Neuronal stem cell (in vitro differentiated cells): ENCODE data around the gene UBE2M.
A peak's percentile ranks its signal among the peaks of the same experiment; 100 is the strongest.

Experiments
- DNase-seq: peaks from one replicate; pipeline ENCODE4 v3.0.0-alpha.2; 2013; ENCODE audit warnings: low spot score
- H2AFZ ChIP-seq: one replicate; pipeline ENCODE4 v1.6.1; 2013; ENCODE audit warnings: mild to moderate bottlenecking, low read length, inconsistent platforms
- H2AK5ac ChIP-seq: 2 replicates; pipeline ENCODE4 v1.6.1; 2013; ENCODE audit warnings: low read depth, mild to moderate bottlenecking, inconsistent platforms, low read length, moderate library complexity, mixed read lengths
- H2BK120ac ChIP-seq: 2 replicates; pipeline ENCODE4 v1.6.1; 2013; ENCODE audit warnings: low read depth, mild to moderate bottlenecking, inconsistent platforms, low read length, moderate library complexity, mixed read lengths
- H2BK12ac ChIP-seq: one replicate; pipeline ENCODE4 v1.6.1; 2013; ENCODE audit warnings: low read length, inconsistent platforms
- H2BK15ac ChIP-seq: 2 replicates; pipeline ENCODE4 v1.6.1; 2013; ENCODE audit warnings: mild to moderate bottlenecking, low read length, inconsistent platforms, mixed read lengths
- H2BK5ac ChIP-seq: one replicate; pipeline ENCODE4 v1.6.1; 2013; ENCODE audit warnings: inconsistent platforms, mild to moderate bottlenecking, low read length, moderate library complexity
- H3K14ac ChIP-seq: one replicate; pipeline ENCODE4 v1.6.1; 2013; ENCODE audit warnings: low read length, inconsistent platforms
- H3K18ac ChIP-seq: 2 replicates; pipeline ENCODE4 v1.6.1; 2013; ENCODE audit warnings: low read length, inconsistent platforms
- H3K23ac ChIP-seq: 2 replicates; pipeline ENCODE4 v1.6.1; 2013; ENCODE audit warnings: low read depth, mild to moderate bottlenecking, mixed read lengths, low read length, inconsistent platforms; ENCODE audit not compliant: poor library complexity
- H3K27ac ChIP-seq: replicated peaks from 3 replicates; pipeline ENCODE4 v1.5.1; 2013; ENCODE audit warnings: low read length, inconsistent platforms
- H3K27me3 ChIP-seq, 3 experiments: 2 replicates each; pipeline ENCODE4 v1.6.1; 2013; ENCODE audit warnings: low read length in 3 of 3, mild to moderate bottlenecking in 2 of 3, inconsistent platforms in 1 of 3, low read depth in 1 of 3, mixed read lengths in 1 of 3, moderate library complexity in 1 of 3; ENCODE audit not compliant: control insufficient read depth in 3 of 3, insufficient read depth in 3 of 3
- H3K36me3 ChIP-seq, 2 donors: replicated peaks in 1 of 2; 2 replicates each; pipeline ENCODE4 v1.6.1; 2013; ENCODE audit warnings: low read length in 2 of 2; ENCODE audit not compliant: control insufficient read depth in 2 of 2, insufficient read depth in 2 of 2
- H3K4ac ChIP-seq: 2 replicates; pipeline ENCODE4 v1.6.1; 2013; ENCODE audit warnings: inconsistent platforms, mild to moderate bottlenecking, low read length, moderate library complexity
- H3K4me1 ChIP-seq, 2 donors: 1 replicate in 1 of 2; 2 replicates in 1 of 2; pipeline ENCODE4 v1.6.1; 2013; ENCODE audit warnings: low read length in 2 of 2, low read depth in 1 of 2; ENCODE audit not compliant: control insufficient read depth in 2 of 2, insufficient read depth in 1 of 2
- H3K4me2 ChIP-seq: one replicate; pipeline ENCODE4 v1.6.1; 2013; ENCODE audit warnings: mild to moderate bottlenecking, low read length, inconsistent platforms; ENCODE audit not compliant: insufficient read depth, poor library complexity, severe bottlenecking
- H3K4me3 ChIP-seq, 2 donors: 2 replicates each; pipeline ENCODE4 v1.5.1; 2013; ENCODE audit warnings: low read length in 2 of 2, mild to moderate bottlenecking in 2 of 2, inconsistent platforms in 1 of 2, moderate library complexity in 1 of 2
- H3K79me1 ChIP-seq: one replicate; pipeline ENCODE4 v1.6.1; 2013; ENCODE audit warnings: low read depth, mild to moderate bottlenecking, inconsistent platforms, low read length, moderate library complexity
- H3K9ac ChIP-seq: one replicate; pipeline ENCODE4 v1.6.1; 2013; ENCODE audit warnings: mild to moderate bottlenecking, low read depth, low read length, inconsistent platforms; ENCODE audit not compliant: poor library complexity
- H3K9me3 ChIP-seq, 2 donors: replicated peaks in 1 of 2; 2 replicates each; pipeline versions ENCODE3 to v1.6.1; 2013; ENCODE audit warnings: low read length in 2 of 2, mild to moderate bottlenecking in 2 of 2, inconsistent platforms in 1 of 2, low read depth in 1 of 2, mixed read lengths in 1 of 2, moderate library complexity in 1 of 2; ENCODE audit not compliant: control insufficient read depth in 2 of 2, insufficient read depth in 1 of 2
- H4K8ac ChIP-seq: one replicate; pipeline ENCODE4 v1.6.1; 2013; ENCODE audit warnings: low read depth, mild to moderate bottlenecking, inconsistent platforms, low read length, moderate library complexity
- H4K91ac ChIP-seq: one replicate; pipeline ENCODE4 v1.6.1; 2013; ENCODE audit warnings: low read length, low read depth, mild to moderate bottlenecking, inconsistent platforms; ENCODE audit not compliant: poor library complexity
- WGBS, 2 donors: extraction: QIAGEN DNeasy Blood & Tissue Kit; methylation state at CpG; one replicate each; pipeline ENCODE4 v1.1.7; 2013; ENCODE audit warnings: missing lambda C conversion rate in 2 of 2, mixed read lengths in 1 of 2; ENCODE audit not compliant: insufficient read length in 2 of 2, insufficient replicate concordance in 1 of 2; ENCODE audit errors: extremely low coverage in 2 of 2; 5-methylcytosine and 5-hydroxymethylcytosine counted together

The UBE2M gene

DNA sequence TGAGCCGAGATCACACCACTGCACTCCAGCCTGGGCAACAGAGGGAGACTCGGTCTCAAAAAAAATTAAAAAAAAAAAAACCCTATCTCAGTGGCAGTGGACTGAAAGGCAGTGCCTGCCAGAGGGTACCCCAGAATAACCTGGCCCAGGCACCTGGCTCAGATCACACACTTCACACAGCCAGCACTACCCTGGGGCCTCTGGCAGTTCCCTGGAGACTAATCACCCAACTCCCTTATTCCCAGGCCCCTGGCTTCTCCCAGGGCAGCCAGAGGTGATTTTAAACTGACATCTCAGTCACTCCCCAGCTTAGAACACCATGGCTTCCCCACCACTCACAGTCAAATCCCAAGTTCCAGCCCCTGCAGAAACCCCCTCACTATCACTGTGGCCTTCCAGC lies 43.2 kb downstream of the UBE2M start:
- Histone ChIP-seq H3K4me2 (peak overlapping the region; percentile 11), H2BK120ac (no peak overlapping the region), H2BK12ac (no peak overlapping the region), H3K9ac (no peak overlapping the region), H2AK5ac (no peak overlapping the region), H3K4ac (no peak overlapping the region), H4K8ac (no peak overlapping the region), H4K91ac (no peak overlapping the region), H2BK5ac (no peak overlapping the region), H3K4me1 (peaks cover 8 to 17% of the 10 kb centered on the region in 2 donors), H2BK15ac (no peak overlapping the region), H3K23ac (no peak overlapping the region), H3K18ac (no peak overlapping the region), H3K27ac (no peak overlapping the region), H3K14ac (no peak overlapping the region), H3K79me1 (peaks cover 14% of the 10 kb centered on the region), H2AFZ (no peak overlapping the region), H3K36me3 (peaks cover 24 to 43% of the 10 kb centered on the region in 2 donors), H3K4me3 (no peak overlapping the region), H3K9me3 (no peaks in the 10 kb centered on the region), H3K27me3 (no peaks in the 10 kb centered on the region)
- no CpG with 5 or more reads among the region's 2 CpGs for WGBS, 2 donors
- DNase-seq: no peak

DNA sequence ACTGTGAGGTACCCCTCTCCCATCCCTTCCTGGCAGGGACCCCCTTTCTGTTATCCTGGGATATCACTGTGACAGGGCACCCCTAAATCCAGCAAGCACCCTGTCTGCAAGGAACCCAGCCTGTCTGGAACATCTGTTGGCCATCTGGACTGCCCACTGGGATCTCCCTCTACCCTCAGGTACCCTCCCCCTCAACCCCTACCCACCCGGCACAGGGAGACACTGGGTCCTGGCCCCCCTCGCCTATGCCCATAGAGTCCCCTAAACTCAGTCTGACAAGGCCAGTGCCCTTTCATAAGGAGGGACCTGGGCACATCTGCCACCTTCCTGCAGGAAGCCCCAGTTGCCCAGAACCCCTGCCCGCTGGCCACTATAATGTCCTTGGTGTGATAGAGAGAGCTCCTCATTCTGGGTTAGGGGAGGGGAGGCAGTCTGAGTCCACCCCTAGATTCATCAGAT lies 43.8 kb downstream of the UBE2M start:
- no peak for DNase-seq
- no peaks in the 10 kb centered on the region for H3K27me3 ChIP-seq
- peak overlapping the region in 1 of 2 donors; percentile 74 for H3K4me3 ChIP-seq
- no peak overlapping the region for H3K14ac ChIP-seq
- H3K36me3 ChIP-seq: peaks cover 24 to 45% of the 10 kb centered on the region in 2 donors
- H3K27ac ChIP-seq: no peak overlapping the region
- peak overlapping the region; percentile 80 for H3K18ac ChIP-seq
- H3K23ac ChIP-seq: no peak overlapping the region
- no peak overlapping the region for H2AFZ ChIP-seq
- no peak overlapping the region for H3K4ac ChIP-seq
- H3K79me1 ChIP-seq: peaks cover 14% of the 10 kb centered on the region
- H4K91ac ChIP-seq: no peak overlapping the region
- WGBS, 2 donors: no CpG with 5 or more reads among the region's 3 CpGs
- peaks cover 8 to 17% of the 10 kb centered on the region in 2 donors for H3K4me1 ChIP-seq
- H3K9me3 ChIP-seq: no peaks in the 10 kb centered on the region
- H3K9ac ChIP-seq: peak overlapping the region; percentile 86
- H2BK15ac ChIP-seq: no peak overlapping the region
- no peak overlapping the region for H2BK120ac ChIP-seq
- H2BK5ac ChIP-seq: peak overlapping the region; percentile 8
- peak overlapping the region; percentile 95 for H4K8ac ChIP-seq
- peak overlapping the region; percentile 54 for H3K4me2 ChIP-seq
- H2AK5ac ChIP-seq: peak overlapping the region; percentile 49
- no peak overlapping the region for H2BK12ac ChIP-seq

DNA sequence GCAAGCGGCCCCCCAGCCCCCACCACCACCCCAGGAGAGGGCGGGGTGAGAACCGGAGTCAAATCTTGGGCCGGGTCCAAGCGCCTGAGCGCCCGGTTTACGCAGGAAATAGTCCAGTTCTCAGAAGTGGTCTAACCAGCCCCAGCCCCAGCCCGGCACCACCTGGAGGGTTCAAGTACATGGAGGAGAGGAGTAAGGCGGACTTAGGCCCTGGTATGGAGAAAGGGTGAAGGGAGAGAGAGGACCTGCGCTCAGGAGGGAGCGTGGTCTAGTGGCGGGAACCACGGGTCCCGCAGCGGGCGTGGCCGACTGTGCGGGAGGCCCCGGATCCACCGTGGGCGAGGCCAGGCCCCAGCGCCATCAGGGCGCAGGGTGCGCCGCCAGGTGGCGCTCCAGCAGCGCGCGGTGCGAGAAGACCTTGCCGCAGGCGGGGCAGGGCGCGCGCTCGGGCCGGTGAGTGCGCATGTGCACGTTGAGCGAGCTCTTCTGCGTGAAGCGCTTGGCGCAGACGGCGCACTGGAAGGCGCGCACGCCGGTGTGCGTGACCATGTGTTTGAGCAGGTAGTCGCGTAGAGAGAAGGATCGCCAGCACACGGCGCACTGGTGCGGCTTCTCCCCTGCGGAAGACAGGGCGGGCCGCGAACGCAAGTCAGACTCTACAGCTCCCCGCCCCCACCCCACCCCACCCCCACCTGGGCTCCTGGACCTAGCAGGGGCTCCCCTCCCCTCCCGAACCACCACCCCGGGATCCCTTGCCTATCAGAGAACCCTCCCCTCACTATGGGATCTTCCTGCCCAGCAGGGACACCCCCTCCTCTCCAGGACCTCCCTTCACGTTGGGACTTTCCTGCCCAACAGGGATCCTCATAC lies 44.5 kb downstream of the UBE2M start:
- no peak overlapping the region for H2BK120ac ChIP-seq
- peak overlapping the region; percentile 95 for H4K8ac ChIP-seq
- H3K9me3 ChIP-seq: no peaks in the 10 kb centered on the region
- H3K4me1 ChIP-seq: peaks cover 8 to 17% of the 10 kb centered on the region in 2 donors
- no peak overlapping the region for H2BK12ac ChIP-seq
- H3K4ac ChIP-seq: peak overlapping the region; percentile 26
- no CpG with 5 or more reads among the region's 66 CpGs for WGBS, 2 donors
- H2AFZ ChIP-seq: no peak overlapping the region
- no peak overlapping the region for H2BK15ac ChIP-seq
- peak overlapping the region; percentile 84 for H3K18ac ChIP-seq
- peak overlapping the region; percentile 86 for H3K9ac ChIP-seq
- H3K14ac ChIP-seq: no peak overlapping the region
- no peak overlapping the region for H3K27ac ChIP-seq
- H4K91ac ChIP-seq: no peak overlapping the region
- H3K4me2 ChIP-seq: peak overlapping the region; percentile 54
- peaks cover 14% of the 10 kb centered on the region for H3K79me1 ChIP-seq
- no peaks in the 10 kb centered on the region for H3K27me3 ChIP-seq
- H2AK5ac ChIP-seq: peak overlapping the region; percentile 96
- peak overlapping the region; percentile 8 for H2BK5ac ChIP-seq
- peak overlapping the region in 1 of 2 donors; percentile 80 for H3K4me3 ChIP-seq
- peaks cover 24 to 47% of the 10 kb centered on the region in 2 donors for H3K36me3 ChIP-seq
- peak overlapping the region; percentile 94 for H3K23ac ChIP-seq
- peak; percentile 89 for DNase-seq

DNA sequence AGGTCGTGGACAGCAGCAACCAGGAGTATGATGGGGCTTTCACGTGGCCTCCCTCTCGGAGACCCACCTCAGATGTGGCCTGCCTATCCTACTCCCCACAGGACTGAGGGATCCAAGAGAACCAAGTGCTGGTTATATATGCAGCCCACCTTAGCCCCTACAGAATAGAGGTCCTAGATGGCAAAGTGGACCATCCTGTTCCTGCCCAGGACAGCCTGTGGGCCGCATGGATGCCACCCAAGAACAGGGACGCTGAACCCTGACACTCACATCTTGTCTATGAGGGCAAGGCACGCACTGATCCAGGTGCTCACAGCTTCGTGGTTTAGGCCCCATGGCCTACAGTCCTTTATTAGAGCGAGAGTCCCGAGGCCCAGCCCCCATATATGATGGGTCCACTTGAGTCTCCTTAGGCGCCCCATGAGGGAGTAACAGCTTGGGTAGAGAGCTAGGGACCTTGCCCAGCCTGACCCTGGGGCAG lies 45.2 kb downstream of the UBE2M start:
- H4K8ac ChIP-seq: no peak overlapping the region
- H3K23ac ChIP-seq: peak overlapping the region; percentile 85
- H2AFZ ChIP-seq: no peak overlapping the region
- peaks cover 24 to 47% of the 10 kb centered on the region in 2 donors for H3K36me3 ChIP-seq
- no peak for DNase-seq
- no peaks in the 10 kb centered on the region for H3K9me3 ChIP-seq
- no peak overlapping the region for H3K4ac ChIP-seq
- H3K9ac ChIP-seq: no peak overlapping the region
- H4K91ac ChIP-seq: no peak overlapping the region
- no peak overlapping the region for H3K4me3 ChIP-seq
- H2BK5ac ChIP-seq: no peak overlapping the region
- H3K27ac ChIP-seq: no peak overlapping the region
- no peak overlapping the region for H2BK15ac ChIP-seq
- H3K4me1 ChIP-seq: peaks cover 4 to 12% of the 10 kb centered on the region in 2 donors
- H3K27me3 ChIP-seq: no peaks in the 10 kb centered on the region
- no peak overlapping the region for H2BK12ac ChIP-seq
- H3K14ac ChIP-seq: no peak overlapping the region
- no peak overlapping the region for H3K18ac ChIP-seq
- WGBS, 2 donors: no CpG with 5 or more reads among the region's 10 CpGs
- peaks cover 13% of the 10 kb centered on the region for H3K79me1 ChIP-seq
- H2BK120ac ChIP-seq: no peak overlapping the region
- peak overlapping the region; percentile 96 for H2AK5ac ChIP-seq
- no peak overlapping the region for H3K4me2 ChIP-seq
